MCF 10A (cell line): ENCODE data around the gene FAM9B. TPM values are rescaled to one million over a fixed set of nuclear protein-coding genes. Genes with fewer than 3 reads are reported as not detected.
"Not testable (repeated sequence)": the region's sequence is repeated elsewhere in the genome, so short reads cannot be mapped to it uniquely, and the experiment has no call there.

Source experiments
- BruUV-seq: library from RNA; stranded (reverse); fragments of 400-500 nt; replicated peaks from 2 replicates; lab custom pipeline; 2021; lab: Mats Ljungman, UMichigan
- CTCF ChIA-PET: fragments of 300-600 bp; sonication (Branson Sonifier 250); formaldehyde crosslinking; extraction: SDS; loops from one replicate; lab custom pipeline; 2021; ENCODE audit warnings: antibody characterized with exemption, inconsistent platforms; lab: Yijun Ruan, JAX
- POLR2A ChIA-PET: fragments of 300-600, 350-650 bp; sonication (Branson Sonifier 250); formaldehyde crosslinking; extraction: SDS; loops from one replicate; lab custom pipeline; 2020; ENCODE audit warnings: antibody characterized with exemption, inconsistent platforms; lab: Yijun Ruan, JAX
- DNase-seq: peaks from one replicate; pipeline ENCODE4 v3.0.0-alpha.2; 2018; ENCODE audit not compliant: unreplicated experiment
- H3K27ac Mint-ChIP-seq: one replicate; pipeline ENCODE4 v1.8.0; 2022; ENCODE audit warnings: mild to moderate bottlenecking, low read depth, mixed read lengths; ENCODE audit not compliant: unreplicated experiment
- H3K27me3 Mint-ChIP-seq: one replicate; pipeline ENCODE4 v1.8.0; 2022; ENCODE audit warnings: mixed read lengths; ENCODE audit not compliant: insufficient read depth, unreplicated experiment
- H3K36me3 Mint-ChIP-seq: one replicate; pipeline ENCODE4 v1.8.0; 2022; ENCODE audit warnings: mild to moderate bottlenecking, moderate library complexity, mixed read lengths; ENCODE audit not compliant: insufficient read depth, unreplicated experiment
- H3K4me1 Mint-ChIP-seq: one replicate; pipeline ENCODE4 v1.8.0; 2022; ENCODE audit warnings: mixed read lengths; ENCODE audit not compliant: insufficient read depth, unreplicated experiment
- H3K4me3 Mint-ChIP-seq: one replicate; pipeline ENCODE4 v1.8.0; 2022; ENCODE audit warnings: mild to moderate bottlenecking, moderate library complexity, mixed read lengths; ENCODE audit not compliant: unreplicated experiment
- H3K9me3 Mint-ChIP-seq: one replicate; pipeline ENCODE4 v1.8.0; 2022; ENCODE audit warnings: mixed read lengths; ENCODE audit not compliant: unreplicated experiment
- intact Hi-C: fragments of 100-400 bp; cut with micrococcal nuclease; formaldehyde crosslinking; loops from 2 replicates; pipeline ENCODE4 v1.14.1; 2022
- total RNA-seq: library from RNA; stranded (reverse); gene quantifications from 2 replicates; pipeline ENCODE4 v1.2.3, GENCODE V29; 2022
- TF ChIP-seq, protein P1 (sequence below): fragments of 200-600 bp; IDR thresholded peaks from one replicate; pipeline ENCODE4 v1.8.0; 2022; ENCODE audit warnings: antibody characterized with exemption, mild to moderate bottlenecking; ENCODE audit not compliant: unreplicated experiment

The FAM9B gene
- total RNA-seq, 1 experiment from 2014 or later: 0.40 TPM

DNA sequence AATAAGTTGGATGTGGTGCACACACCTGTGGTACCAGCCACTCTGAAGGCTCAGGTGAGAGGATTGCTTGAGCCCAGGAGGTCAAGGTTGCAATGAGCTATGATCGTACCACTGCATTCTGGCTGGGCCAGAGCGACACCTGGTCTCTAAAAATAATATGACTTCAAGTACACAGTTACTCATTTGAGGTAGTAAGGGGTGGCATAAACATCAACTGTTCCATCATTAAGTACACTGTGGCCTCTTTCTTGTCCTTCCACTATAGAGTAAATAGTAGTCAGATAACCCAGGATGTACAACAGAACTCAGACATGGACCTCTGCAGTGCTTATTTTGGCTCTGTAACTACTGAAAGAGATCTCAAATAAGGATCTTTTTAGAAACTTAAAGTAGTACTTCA, 10.6 kb downstream of the FAM9B start:
- H3K9me3 Mint-ChIP-seq: peaks cover 15% of the 10 kb centered on the region
- intact Hi-C loops: no loop called here
- H3K4me1 Mint-ChIP-seq: no peaks in the 10 kb centered on the region
- DNase-seq: no peak
- H3K36me3 Mint-ChIP-seq: no peaks in the 10 kb centered on the region
- no peak overlapping the region for H3K4me3 Mint-ChIP-seq
- ChIA-PET CTCF (no interaction called here), POLR2A (no interaction called here)
- TF ChIP-seq, protein P1, sequence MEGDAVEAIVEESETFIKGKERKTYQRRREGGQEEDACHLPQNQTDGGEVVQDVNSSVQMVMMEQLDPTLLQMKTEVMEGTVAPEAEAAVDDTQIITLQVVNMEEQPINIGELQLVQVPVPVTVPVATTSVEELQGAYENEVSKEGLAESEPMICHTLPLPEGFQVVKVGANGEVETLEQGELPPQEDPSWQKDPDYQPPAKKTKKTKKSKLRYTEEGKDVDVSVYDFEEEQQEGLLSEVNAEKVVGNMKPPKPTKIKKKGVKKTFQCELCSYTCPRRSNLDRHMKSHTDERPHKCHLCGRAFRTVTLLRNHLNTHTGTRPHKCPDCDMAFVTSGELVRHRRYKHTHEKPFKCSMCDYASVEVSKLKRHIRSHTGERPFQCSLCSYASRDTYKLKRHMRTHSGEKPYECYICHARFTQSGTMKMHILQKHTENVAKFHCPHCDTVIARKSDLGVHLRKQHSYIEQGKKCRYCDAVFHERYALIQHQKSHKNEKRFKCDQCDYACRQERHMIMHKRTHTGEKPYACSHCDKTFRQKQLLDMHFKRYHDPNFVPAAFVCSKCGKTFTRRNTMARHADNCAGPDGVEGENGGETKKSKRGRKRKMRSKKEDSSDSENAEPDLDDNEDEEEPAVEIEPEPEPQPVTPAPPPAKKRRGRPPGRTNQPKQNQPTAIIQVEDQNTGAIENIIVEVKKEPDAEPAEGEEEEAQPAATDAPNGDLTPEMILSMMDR: no peak
- no TSS peak for BruUV-seq
- H3K27me3 Mint-ChIP-seq: no peaks in the 10 kb centered on the region
- H3K27ac Mint-ChIP-seq: no peak overlapping the region

DNA sequence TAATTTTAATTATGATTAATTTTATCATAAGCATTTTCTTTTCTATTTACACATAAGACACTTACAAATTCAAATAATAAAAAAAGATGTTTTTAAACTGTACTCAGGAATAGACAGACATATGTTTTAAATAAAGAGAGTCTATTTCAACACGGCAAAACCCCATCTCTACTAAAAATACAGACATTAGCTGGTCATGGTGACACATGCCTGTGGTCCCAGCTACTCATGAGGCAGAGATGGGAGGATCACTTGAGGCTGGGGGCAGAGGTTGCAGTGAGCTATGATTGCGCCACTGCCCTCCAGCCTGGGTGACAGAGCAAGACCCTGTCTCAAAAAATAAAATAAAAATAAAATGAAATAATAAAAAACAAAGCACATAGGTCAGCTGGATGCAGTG, 14.8 kb downstream of the FAM9B start:
- BruUV-seq: no TSS peak

DNA sequence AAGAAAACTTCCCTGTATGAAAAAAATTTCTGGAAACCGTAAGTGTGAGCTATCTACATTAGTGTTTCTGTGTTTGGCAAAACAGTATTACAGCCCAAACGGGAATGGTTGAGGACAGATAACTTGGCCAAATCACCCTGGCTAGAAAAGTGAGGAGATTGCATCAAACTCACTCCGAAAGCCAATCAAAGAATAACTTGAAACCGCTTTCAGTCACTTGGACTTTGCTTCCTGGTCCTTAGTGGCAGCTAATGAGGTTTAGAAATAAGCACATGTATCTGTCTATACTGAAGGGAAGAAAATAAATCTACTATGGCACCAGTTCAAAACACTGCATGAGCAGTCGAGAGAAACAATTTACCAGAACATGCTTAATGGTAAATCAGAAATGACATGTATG, 15.6 kb downstream of the FAM9B start:
- H3K27me3 Mint-ChIP-seq, DNase-seq, BruUV-seq, CTCF ChIA-PET, POLR2A ChIA-PET, H3K4me1 Mint-ChIP-seq, H3K9me3 Mint-ChIP-seq, H3K27ac Mint-ChIP-seq, H3K36me3 Mint-ChIP-seq, H3K4me3 Mint-ChIP-seq, intact Hi-C loops: not testable (repeated sequence)

More for the DNA sequence above, 14.8 kb downstream of the FAM9B start:
- TF ChIP-seq, protein P1: no peak
- no peak overlapping the region for H3K27ac Mint-ChIP-seq
- H3K27me3 Mint-ChIP-seq: no peaks in the 10 kb centered on the region
- ChIA-PET CTCF (interaction anchor here (0.7 kb wide), 1 partner anchor 17 kb away, joined by 4 read pairs; no protein-coding TSS in a partner anchor), POLR2A (no interaction called here)
- no peak overlapping the region for H3K4me3 Mint-ChIP-seq
- intact Hi-C loops: no loop called here
- H3K4me1 Mint-ChIP-seq: no peaks in the 10 kb centered on the region
- peaks cover 7% of the 10 kb centered on the region for H3K9me3 Mint-ChIP-seq
- DNase-seq: no peak
- no peaks in the 10 kb centered on the region for H3K36me3 Mint-ChIP-seq

DNA sequence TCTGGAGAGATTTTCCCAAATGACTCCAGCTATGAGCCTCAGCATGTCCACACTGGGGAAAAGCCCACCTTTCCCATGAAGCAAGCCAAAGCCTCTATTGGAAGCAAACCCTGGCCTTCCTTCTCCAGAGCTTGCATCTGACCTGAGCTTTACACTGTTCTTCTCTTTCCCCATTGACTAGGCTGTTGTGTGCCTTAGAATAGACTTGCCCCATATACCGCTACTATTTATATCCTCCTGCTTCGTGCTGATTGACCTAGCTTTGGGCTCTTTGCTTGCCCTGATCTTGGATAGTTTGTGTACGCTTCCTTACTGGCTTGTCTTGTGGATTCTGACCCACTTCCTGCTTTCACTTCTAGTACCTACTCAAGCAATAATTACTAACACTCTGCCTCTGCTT, 30.9 kb downstream of the FAM9B start:
- TF ChIP-seq, protein P1: no peak
- no peaks in the 10 kb centered on the region for H3K36me3 Mint-ChIP-seq
- H3K4me1 Mint-ChIP-seq: no peaks in the 10 kb centered on the region
- no TSS peak for BruUV-seq
- H3K27me3 Mint-ChIP-seq: no peaks in the 10 kb centered on the region
- H3K4me3 Mint-ChIP-seq: no peak overlapping the region
- POLR2A ChIA-PET: interaction anchor here (0.6 kb wide), 1 partner anchor 1000 kb away, joined by 3 read pairs; no protein-coding TSS in a partner anchor
- intact Hi-C loops: no loop called here
- DNase-seq: no peak
- peaks cover 7% of the 10 kb centered on the region for H3K9me3 Mint-ChIP-seq
- H3K27ac Mint-ChIP-seq: no peak overlapping the region
- CTCF ChIA-PET: no interaction called here

DNA sequence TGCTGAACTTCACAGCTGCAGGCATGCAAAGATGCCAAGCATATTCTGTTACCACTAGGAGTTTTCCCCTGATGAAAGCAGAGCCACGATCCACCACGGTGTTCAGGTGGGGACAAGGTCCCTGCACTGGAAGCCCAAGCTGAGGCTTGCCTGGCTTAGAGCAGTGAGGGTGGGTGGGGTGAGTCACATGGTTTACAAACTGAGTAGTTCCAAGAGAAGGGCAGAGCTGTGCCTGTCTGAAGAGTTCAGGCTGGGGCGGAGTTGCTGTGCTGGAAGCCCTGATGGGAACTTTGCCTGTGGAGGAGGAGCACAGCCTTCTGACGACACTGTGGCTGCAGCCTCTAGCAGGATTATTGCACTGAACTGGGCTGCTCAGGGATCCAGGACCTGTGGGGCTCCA, 45.5 kb downstream of the FAM9B start:
- ChIA-PET CTCF (interaction anchor here (1.5 kb wide), 1 partner anchor 17 kb away, joined by 6 read pairs; no protein-coding TSS in a partner anchor), POLR2A (no interaction called here)
- H3K27me3 Mint-ChIP-seq: no peaks in the 10 kb centered on the region
- no peak overlapping the region for H3K27ac Mint-ChIP-seq
- peaks cover 8% of the 10 kb centered on the region for H3K4me1 Mint-ChIP-seq
- intact Hi-C loops: no loop called here
- BruUV-seq: no TSS peak
- DNase-seq: peak; percentile 57
- H3K4me3 Mint-ChIP-seq: no peak overlapping the region
- TF ChIP-seq, protein P1: no peak
- no peaks in the 10 kb centered on the region for H3K36me3 Mint-ChIP-seq
- H3K9me3 Mint-ChIP-seq: no peaks in the 10 kb centered on the region
